ELR (cell line): ENCODE data around the gene CCM2.

Experiments
- DNase-seq: peaks from one replicate; pipeline ENCODE4 v3.0.0-alpha.2; 2015; ENCODE audit warnings: low read depth

CCM2 gene

DNA sequence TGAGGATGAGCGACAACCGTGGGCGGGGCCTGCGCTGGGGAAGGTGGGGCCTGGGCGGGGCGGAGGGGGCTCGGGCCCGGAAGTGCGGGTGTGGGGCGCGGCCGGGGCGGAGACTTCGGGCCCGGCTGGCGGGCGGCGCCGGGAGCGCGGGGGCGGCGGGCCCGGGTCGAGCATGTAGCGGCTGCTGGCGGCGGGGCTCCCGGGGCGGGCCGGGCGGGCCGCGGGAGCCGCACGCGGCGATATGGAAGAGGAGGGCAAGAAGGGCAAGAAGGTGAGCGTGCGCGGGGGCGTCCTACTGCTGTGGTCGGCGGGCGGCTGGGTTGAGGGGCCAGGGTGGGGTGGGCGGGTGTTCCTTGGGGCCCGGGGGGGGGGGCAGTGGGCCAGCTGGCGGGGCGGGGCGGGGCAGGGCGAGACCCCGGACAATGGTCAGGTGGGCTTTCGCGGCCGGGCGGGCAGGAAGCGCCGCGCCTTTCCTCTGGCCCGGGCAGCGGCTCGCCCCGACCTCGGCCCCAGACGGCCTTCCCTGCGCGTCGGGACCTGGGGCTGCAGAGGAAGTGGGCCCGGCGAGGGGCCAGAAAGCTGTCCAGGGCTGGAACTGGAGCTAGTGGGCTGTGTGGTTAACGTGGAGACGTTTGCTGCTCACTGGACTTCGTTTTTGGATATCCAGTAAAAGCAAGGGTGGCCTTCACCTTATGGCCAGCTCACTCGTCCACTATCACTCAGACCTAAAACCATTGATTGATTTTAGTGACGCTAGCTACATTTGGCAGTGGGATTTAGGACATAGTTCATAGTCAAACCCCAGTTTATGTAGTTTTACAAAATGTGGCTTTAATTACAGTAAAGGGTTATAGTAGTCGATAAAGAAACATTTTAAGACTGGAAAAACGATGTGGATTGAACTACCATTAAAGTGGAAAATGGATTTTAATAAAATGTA is at the start of gene CCM2:
TSS of gene CCM2 (plus strand) at position 109 of the 940 bp plus-strand sequence. CDS start at position 242, 133 bp downstream.
- DNase-seq: peak; percentile 75

DNA sequence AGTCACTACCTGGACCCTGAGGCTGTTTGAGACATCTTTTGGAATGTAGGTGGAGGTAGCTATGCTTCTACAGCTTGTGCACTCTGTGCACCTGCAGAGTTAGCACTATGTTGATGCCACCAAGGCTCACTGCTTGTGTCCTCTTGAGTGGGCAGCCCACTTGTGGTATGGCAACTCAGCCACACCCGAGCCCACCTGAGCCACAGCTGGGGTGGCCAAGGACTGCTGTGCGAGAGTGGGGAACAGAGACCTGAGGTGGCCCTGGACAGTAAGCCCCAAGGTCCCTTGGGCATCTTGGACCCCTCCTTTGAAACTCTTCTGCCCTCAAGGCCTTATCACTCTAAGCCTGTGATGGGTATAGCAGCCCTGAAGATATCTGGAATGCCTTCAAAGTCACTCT is 46.8 kb upstream of the CCM2 start:
- DNase-seq: no peak

- no peak for DNase-seq
Measured at GRCh38 chr7:44955733-44956132, 44.3 kb upstream of the CCM2 start.

GRCh38 chr7:44956157-44956766 is 43.7 kb upstream of the CCM2 start:
- no peak for DNase-seq

GRCh38 chr7:44958645-44959344 is 41.2 kb upstream of the CCM2 start:
- DNase-seq: no peak

DNA sequence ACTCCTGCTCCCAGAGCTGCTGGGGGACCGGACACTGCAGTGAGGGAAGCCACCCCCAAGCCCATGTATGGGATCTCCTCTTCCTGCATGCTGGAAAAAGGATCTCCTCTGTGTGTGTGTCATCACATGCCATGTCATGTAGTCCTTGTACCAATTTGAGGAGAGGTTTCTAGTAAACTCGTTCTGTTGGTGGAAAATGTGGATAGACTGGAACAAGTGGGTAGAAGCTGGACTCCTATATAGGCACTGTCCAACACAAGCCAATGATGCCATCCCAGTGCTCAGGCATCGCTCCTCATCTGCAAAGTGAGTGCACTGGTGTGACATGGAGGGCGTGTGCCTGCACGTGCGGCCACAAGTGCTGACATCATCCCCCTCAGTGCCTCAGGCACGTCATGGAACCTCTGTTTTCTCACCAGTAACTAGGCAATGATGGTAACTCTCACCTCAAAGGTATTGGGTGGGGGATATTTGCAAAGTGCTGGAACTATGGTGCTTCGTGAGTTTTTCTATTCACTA is 40.5 kb upstream of the CCM2 start:
- peak; percentile 53 for DNase-seq

DNA sequence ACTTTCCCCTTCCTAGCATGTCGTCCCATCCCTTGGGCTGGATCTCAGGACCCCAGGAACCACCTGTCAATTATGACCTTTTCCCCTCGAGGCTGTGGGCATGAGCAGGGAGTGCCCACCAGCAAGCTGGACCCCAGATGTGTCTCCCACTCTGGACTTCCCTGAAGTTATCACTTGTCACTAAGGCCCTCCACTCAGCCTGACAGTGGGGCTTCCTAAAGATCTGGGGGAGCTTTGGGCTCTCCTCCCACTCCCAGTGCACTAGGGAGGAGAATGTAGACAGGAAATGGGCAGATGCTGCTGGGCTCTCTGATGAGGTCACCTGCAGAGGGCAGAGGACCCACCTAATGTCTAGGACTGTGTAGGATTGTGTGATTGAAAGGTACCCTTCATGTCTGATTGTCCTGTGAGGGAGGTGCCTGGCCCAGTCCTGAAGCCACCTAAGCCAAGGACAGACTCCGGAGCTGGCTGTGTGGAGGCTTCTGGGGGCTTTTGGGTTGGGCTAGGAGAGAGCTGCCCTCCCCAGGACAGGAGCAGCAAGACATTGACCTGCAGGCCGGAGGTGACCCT is 39.9 kb upstream of the CCM2 start:
- DNase-seq: no peak

- DNase-seq: no peak
Measured at GRCh38 chr7:44961844-44962482, 38.0 kb upstream of the CCM2 start.

DNA sequence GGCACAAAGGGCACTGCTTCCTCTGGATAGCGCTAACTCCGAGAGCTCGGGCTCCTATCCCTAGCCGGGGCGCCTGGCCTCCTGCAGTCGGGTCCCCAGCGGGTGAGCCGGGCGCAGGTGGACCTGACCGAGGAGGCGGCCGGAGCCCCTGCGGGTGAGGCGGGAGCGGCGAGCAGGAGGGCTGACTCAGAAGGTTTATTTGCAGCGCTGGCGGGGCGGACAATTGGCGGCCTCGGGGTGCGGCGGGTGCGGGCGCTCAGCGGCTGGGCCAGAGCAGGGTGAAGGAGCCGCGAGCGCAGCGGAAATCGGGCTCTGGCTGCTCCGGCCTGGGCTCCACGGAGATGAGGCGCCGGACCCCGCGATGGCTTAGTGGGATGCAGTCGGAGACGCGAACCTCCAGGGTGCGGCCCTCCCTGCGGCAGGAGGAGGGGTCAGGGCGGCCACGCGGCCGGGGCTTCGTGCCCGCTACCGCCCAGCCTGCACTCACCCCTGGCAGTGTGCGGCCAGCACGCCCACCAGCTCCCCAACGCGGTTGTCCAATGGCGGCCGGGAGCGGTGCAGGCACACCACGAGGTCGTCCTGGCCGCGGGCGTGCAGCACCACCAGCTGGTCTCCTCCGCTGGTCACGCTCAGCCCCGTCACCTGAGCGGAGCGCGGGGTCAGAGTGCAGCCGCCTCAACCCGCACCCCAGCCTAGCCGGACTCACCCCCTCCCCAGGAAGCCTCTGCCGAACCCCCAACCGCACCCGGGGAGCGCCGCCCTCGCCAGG is 37.3 kb upstream of the CCM2 start:
- no peak for DNase-seq

DNA sequence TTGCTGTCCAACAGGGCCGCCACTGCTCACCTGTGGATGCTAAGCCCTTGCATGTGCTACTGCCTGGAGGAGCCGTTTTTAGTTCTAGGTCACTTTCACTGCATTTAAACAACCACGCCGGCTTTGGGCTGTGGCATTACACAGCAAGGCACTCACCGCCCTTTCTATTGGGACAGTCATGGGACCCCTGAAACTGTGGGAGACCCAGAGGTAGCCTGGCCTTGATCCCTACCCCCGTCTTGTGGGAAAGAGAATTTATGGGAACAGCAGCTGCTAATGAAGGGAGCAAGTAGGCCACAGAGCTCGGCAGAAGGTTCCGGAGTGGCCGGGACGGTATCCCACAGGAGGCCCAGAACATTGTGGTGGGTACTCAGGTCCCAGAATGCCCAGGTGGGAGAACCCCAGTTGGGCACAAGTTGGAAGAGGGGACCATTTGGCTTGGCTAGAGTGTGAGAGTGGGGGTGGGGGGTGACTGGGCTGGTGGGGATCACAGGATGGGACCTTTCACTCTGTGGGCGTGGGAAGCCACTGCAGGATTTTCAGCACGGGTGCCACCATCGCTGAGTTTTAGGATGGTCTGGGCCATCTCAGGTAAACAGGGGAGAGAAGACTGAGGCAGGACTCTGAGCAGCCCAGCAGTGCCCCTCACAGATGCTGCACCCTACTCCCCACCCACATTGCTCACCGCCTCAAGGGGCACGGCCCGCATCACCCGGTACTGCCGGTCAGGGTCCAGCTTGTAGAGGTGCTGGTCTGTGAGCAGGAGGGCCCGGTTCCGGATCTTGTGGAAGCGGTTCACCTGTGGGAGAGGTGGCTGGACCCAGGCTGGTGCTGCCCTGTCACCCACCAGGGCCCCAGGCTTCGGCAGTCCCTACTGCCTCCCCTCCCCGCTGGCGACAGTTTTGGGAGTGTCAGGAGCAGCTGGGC is 36.4 kb upstream of the CCM2 start:
- no peak for DNase-seq

GRCh38 chr7:44964384-44964830 is 35.6 kb upstream of the CCM2 start:
- peak; percentile 51 for DNase-seq

GRCh38 chr7:44964831-44965440 is 35.1 kb upstream of the CCM2 start:
- no peak for DNase-seq

DNA sequence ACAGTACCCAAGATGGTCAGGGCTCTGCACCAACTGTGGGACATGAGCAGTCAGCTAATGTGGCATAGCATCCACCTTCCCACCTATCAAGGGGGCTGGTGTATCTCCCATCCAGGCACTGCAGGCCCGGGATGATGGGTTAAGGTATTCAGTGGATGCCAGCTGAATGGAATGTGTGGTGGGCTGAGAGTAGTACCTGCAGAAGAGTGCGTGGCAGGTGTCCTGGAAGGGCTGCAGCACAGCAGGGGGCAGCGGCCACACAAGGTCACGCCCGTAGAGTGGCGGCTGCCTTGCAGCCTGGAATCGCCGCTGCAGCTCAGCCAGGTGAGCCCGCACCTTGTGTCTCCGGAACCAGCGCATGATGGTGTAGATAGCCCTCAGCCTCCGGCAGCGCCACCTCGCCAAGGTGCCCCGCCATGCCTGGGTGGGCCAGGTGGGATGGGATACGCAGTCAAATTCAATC is 34.5 kb upstream of the CCM2 start:
- DNase-seq: no peak

- no peak for DNase-seq
Measured at GRCh38 chr7:44965937-44966730, 33.9 kb upstream of the CCM2 start.

DNA sequence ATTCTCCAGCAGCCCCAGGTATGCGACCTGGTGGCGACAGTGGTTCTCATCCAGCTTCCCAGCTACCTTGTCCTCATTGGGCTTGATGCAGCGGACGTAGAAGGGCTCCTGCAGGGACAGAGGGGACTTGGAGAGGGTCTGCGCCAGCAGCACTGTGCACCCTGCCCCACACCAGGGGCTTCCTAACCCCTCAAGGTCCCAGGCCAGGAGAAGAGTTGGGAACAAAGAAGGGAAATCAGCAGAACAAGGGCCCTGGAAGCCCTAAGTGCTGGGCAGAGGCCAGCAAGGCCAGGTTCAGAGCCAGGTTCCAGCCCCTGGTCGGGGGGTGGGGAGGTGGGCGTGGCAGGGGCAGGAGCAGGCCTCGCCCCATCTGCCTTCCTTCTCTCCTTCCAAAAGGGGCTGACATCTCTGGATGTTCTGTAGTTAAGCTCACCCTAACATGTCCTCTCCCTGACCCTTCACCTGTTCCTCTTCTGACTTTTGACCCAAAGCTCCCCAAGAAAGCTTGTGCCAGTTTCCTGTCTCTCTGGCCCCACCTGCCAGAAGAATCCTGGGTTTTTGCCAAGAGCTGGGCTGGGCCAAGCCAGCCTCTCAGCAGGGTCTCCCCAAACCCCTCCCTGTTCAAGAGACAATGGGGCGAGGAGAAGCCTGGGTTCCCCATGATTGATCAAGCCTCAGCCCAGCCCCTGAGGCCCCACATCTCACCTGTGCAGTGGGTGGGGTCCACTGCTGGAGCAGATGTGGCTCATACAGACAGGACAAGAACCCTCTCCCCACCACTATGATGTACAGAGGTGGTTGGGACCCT is 33.1 kb upstream of the CCM2 start:
- DNase-seq: no peak

DNA sequence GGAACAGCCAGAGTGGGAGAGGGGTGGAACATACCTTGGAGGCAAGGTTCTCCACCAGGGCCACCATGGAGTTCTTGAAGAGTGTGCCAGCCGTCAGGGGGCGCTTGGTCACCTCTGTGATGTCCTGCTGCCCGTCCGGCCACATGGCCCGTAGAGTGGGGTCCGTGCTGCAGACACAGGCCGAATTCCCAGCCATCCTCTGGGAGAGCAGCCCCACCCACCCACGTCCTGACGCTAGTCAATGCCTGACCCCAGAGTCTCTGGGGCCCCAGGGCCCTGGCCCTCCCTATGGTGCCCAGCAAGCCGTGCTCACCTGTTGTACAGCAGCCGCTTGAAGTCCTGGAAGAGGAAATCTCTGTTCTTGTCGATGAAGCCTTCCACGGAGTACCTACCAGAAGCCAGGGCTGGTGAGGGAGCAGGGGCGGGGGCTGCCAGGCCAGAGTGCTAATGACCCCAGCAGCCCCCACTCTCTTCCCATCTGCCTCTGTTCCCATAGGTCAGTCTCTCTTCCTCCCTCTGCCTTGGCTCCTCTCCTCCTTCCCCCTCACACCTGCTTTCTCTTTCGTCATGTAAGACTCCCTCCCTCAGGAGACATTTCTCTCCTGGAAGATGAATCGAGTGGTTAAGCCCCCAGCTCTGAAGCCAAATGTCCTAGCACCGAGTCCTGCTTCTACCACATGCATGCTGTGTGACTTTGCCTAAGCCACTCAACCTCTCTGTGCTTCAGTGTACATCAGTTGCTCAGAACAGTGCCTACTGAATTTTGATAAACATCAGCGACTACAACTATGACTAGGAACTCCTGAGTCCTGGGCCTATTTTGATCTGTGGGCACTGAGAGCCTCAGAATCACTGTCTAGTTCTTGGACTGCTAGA is 32.2 kb upstream of the CCM2 start:
- DNase-seq: peak; percentile 43
